SU-DHL-6 (cell line): Measurements from ENCODE around the gene PPP6C.
"Not testable (repeated sequence)": the region's sequence is repeated elsewhere in the genome, so short reads cannot be mapped to it uniquely, and the experiment has no call there.

Experiments
- H2AFZ ChIP-seq: fragments of 200-600 bp; sonication (generic); 2 replicates; pipeline ENCODE4 v1.6.1; 2014; ENCODE audit warnings: low read depth, mild to moderate bottlenecking, moderate library complexity, mixed read lengths, antibody characterized with exemption, low read length; ENCODE audit not compliant: severe bottlenecking
- H3F3A ChIP-seq: fragments of 200-600 bp; shearing (Covaris generic); 2 replicates; pipeline ENCODE4 v1.6.0; 2016; ENCODE audit warnings: antibody characterized with exemption, mild to moderate bottlenecking; ENCODE audit not compliant: insufficient read depth
- H3K27ac ChIP-seq: fragments of 200-600 bp; sonication (generic); 2 replicates; pipeline ENCODE4 v1.5.1; 2016; ENCODE audit warnings: low read depth, mild to moderate bottlenecking, low read length, moderate library complexity, mixed read lengths
- H3K27me3 ChIP-seq: fragments of 200-600 bp; sonication (generic), shearing (Covaris generic); 2 replicates; pipeline ENCODE4 v1.6.0; 2014; ENCODE audit warnings: mild to moderate bottlenecking, low read length
- H3K36me3 ChIP-seq: fragments of 200-600 bp; sonication (generic); 2 replicates; pipeline ENCODE4 v1.6.1; 2014; ENCODE audit warnings: mild to moderate bottlenecking, low read length, mixed read lengths
- H3K4me2 ChIP-seq: fragments of 300-600, 200-600 bp; shearing (Covaris generic), sonication (generic); 2 replicates; pipeline ENCODE4 v1.6.0; 2014; ENCODE audit warnings: low read length, low read depth, mild to moderate bottlenecking; ENCODE audit not compliant: poor library complexity, severe bottlenecking
- H3K4me3 ChIP-seq: fragments of 200-600 bp; sonication (generic); 2 replicates; pipeline ENCODE4 v1.5.1; 2014; ENCODE audit warnings: antibody characterized with exemption, low read length, mild to moderate bottlenecking, mixed read lengths; ENCODE audit not compliant: insufficient read depth, poor library complexity, severe bottlenecking
- H3K79me2 ChIP-seq: fragments of 200-600 bp; sonication (generic); 2 replicates; pipeline ENCODE4 v1.6.1; 2014; ENCODE audit warnings: mild to moderate bottlenecking, low read length, moderate library complexity; ENCODE audit not compliant: insufficient read depth
- H3K9ac ChIP-seq: fragments of 200-600 bp; sonication (generic); 2 replicates; pipeline ENCODE4 v1.7.0; 2014; ENCODE audit warnings: mild to moderate bottlenecking, low read length
- H3K9me2 ChIP-seq: fragments of 200-600 bp; sonication (generic); replicated peaks from 2 replicates; pipeline ENCODE4 v1.6.1; 2014; ENCODE audit warnings: low read length; ENCODE audit not compliant: insufficient read depth
- H3K9me3 ChIP-seq: fragments of 200-600 bp; sonication (generic); 2 replicates; pipeline ENCODE4 v1.6.1; 2014; ENCODE audit warnings: low read length, mixed read lengths; ENCODE audit not compliant: insufficient read depth
- H4K20me1 ChIP-seq: fragments of 200-600 bp; sonication (generic); 2 replicates; pipeline ENCODE4 v1.6.1; 2014; ENCODE audit warnings: low read depth, mild to moderate bottlenecking, antibody characterized with exemption, low read length, moderate library complexity, mixed read lengths
- CTCF ChIP-seq: fragments of 200-600 bp; sonication (generic); IDR thresholded peaks from one replicate; pipeline ENCODE4 v1.5.1; 2017; ENCODE audit warnings: antibody characterized with exemption, mild to moderate bottlenecking, low read length, moderate library complexity; ENCODE audit not compliant: insufficient read depth, poor library complexity, severe bottlenecking
- EZH2phosphoT487 ChIP-seq: fragments of 200-600 bp; sonication (generic), shearing (Covaris generic); conservative IDR thresholded peaks from 2 replicates; pipeline ENCODE4 v1.6.1; 2018; ENCODE audit warnings: mild to moderate bottlenecking, antibody characterized with exemption, low read length, moderate library complexity, mixed read lengths

Gene PPP6C

GRCh38 chr9:125235804-125236519 lies 46.4 kb upstream of the PPP6C start:
- H2AFZ ChIP-seq = no peak overlapping the region
- peak overlapping the region; percentile 10 for H3K4me2 ChIP-seq
- H3K27ac ChIP-seq = no peak overlapping the region
- H3K79me2 ChIP-seq = peaks cover 40% of the 10 kb centered on the region
- TF ChIP-seq CTCF (no peak), EZH2phosphoT487 (no peak)
- no peaks in the 10 kb centered on the region for H3K27me3 ChIP-seq
- H3K9ac ChIP-seq = no peak overlapping the region
- no peaks in the 10 kb centered on the region for H3K9me2 ChIP-seq
- peaks cover 34% of the 10 kb centered on the region for H3K36me3 ChIP-seq
- H3K9me3 ChIP-seq = no peaks in the 10 kb centered on the region
- peaks cover 22% of the 10 kb centered on the region; the same call in 1 of the 2 replicates for H4K20me1 ChIP-seq
- H3F3A ChIP-seq = peaks cover 71% of the 10 kb centered on the region
- H3K4me3 ChIP-seq = no peak overlapping the region

GRCh38 chr9:125234099-125234498 lies 44.5 kb upstream of the PPP6C start:
- H3K4me3 ChIP-seq, H3K9me3 ChIP-seq, H2AFZ ChIP-seq, H3K4me2 ChIP-seq, H3K27ac ChIP-seq, H3K9me2 ChIP-seq, H3K9ac ChIP-seq, H3K27me3 ChIP-seq: not testable (repeated sequence)
- peaks cover 62% of the 10 kb centered on the region for H3F3A ChIP-seq
- peaks cover 20% of the 10 kb centered on the region for H3K36me3 ChIP-seq
- peaks cover 13% of the 10 kb centered on the region; the same call in 1 of the 2 replicates for H4K20me1 ChIP-seq
- H3K79me2 ChIP-seq = peaks cover 22% of the 10 kb centered on the region

GRCh38 chr9:125233678-125234077 lies 44.1 kb upstream of the PPP6C start:
- Histone ChIP-seq H3K9me3 (no peaks in the 10 kb centered on the region), H3K27ac (no peak overlapping the region), H2AFZ (no peak overlapping the region), H3K9ac (no peak overlapping the region), H3F3A (peaks cover 59% of the 10 kb centered on the region), H3K27me3 (no peaks in the 10 kb centered on the region), H3K4me2 (no peak overlapping the region), H3K4me3 (no peak overlapping the region), H3K36me3 (peaks cover 16% of the 10 kb centered on the region), H3K9me2 (no peaks in the 10 kb centered on the region), H4K20me1 (peaks cover 9% of the 10 kb centered on the region; the same call in 1 of the 2 replicates), H3K79me2 (peaks cover 18% of the 10 kb centered on the region)
- TF ChIP-seq CTCF = no peak

GRCh38 chr9:125227761-125228160 lies 38.2 kb upstream of the PPP6C start:
- Histone ChIP-seq H3K4me3 (no peak overlapping the region), H3K27ac (no peak overlapping the region), H3F3A (peaks cover 10% of the 10 kb centered on the region; the same call in 1 of the 2 replicates), H2AFZ (no peak overlapping the region), H3K27me3 (no peaks in the 10 kb centered on the region), H3K36me3 (no peaks in the 10 kb centered on the region), H3K79me2 (no peaks in the 10 kb centered on the region), H3K9me2 (no peaks in the 10 kb centered on the region), H4K20me1 (no peaks in the 10 kb centered on the region), H3K9me3 (no peaks in the 10 kb centered on the region), H3K9ac (no peak overlapping the region), H3K4me2 (no peak overlapping the region)
- TF ChIP-seq CTCF (no peak), EZH2phosphoT487 (no peak)

DNA sequence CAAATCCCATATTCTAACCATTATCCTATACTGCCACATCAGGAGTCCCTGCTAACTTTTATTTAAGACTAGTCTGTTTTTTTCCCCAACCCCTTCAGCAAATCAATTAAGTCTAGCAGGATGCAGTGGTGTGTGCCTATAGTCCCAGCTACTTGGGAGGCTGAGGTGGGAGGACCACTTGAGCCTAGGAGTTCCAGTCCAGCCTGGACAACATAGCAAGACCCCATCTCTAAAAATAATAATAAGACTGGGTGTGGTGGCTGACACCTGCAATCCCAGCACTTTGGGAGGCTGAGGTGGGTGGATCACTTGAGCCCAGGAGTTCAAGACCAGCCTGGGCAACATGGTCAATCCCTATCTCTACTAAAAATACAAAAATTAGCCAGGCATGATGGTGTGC lies 35.3 kb upstream of the PPP6C start:
- not testable (repeated sequence) for H3K79me2 ChIP-seq, H3K36me3 ChIP-seq, H3K9me2 ChIP-seq, H3K4me3 ChIP-seq, H3F3A ChIP-seq, H3K27ac ChIP-seq, H4K20me1 ChIP-seq, H3K4me2 ChIP-seq, H2AFZ ChIP-seq, H3K9me3 ChIP-seq, H3K9ac ChIP-seq, H3K27me3 ChIP-seq
